Coronary artery (tissue), 2 donors: ENCODE results near the gene EXOC3L4.

Experiments
- DNase-seq: peaks from one replicate; pipeline ENCODE4 v3.0.0-alpha.2; 2017; ENCODE audit warnings: low spot score
- H3K27ac ChIP-seq, 2 donors: fragments of 200-600 bp; sonication (generic); one replicate each; pipeline ENCODE4 v1.5.1; 2016 to 2019
- H3K4me3 ChIP-seq: fragments of 200-600 bp; sonication (generic); 2 replicates; pipeline ENCODE4 v1.5.1; 2016; ENCODE audit warnings: mild to moderate bottlenecking, moderate library complexity
- CTCF ChIP-seq: fragments of 200-600 bp; sonication (generic); IDR thresholded peaks from one replicate; pipeline ENCODE4 v1.5.1; 2019; ENCODE audit warnings: antibody characterized with exemption

Gene EXOC3L4

GRCh38 chr14:103121846-103122584, 27.5 kb downstream of the EXOC3L4 start:
- DNase-seq = peak; percentile 87
- TF ChIP-seq CTCF = no peak
- Histone ChIP-seq H3K27ac (peak overlapping the region; percentile 76 to 94), H3K4me3 (peak overlapping the region; percentile 78)

GRCh38 chr14:103122585-103122946, 28.0 kb downstream of the EXOC3L4 start:
- peak overlapping the region; percentile 78 for H3K4me3 ChIP-seq
- TF ChIP-seq CTCF = no peak
- peak overlapping the region; percentile 76 to 94 for H3K27ac ChIP-seq
- DNase-seq = no peak

GRCh38 chr14:103122947-103123633, 28.6 kb downstream of the EXOC3L4 start, which contains the start of gene TNFAIP2:
Gene TNFAIP2 (plus strand): TSS chr14:103123461. CDS start chr14:103126458, 2,997 bp downstream.
- peak within 1 kb of the TSS; percentile 78 for H3K4me3 ChIP-seq
- peak within 1 kb of the TSS; percentile 76 to 94 for H3K27ac ChIP-seq
- no peak for DNase-seq
- TF ChIP-seq CTCF = no peak

GRCh38 chr14:103123634-103124500, 29.3 kb downstream of the EXOC3L4 start:
- TF ChIP-seq CTCF = no peak
- Histone ChIP-seq H3K27ac (peak overlapping the region; percentile 76 to 94), H3K4me3 (peak overlapping the region; percentile 78)
- DNase-seq = no peak

- Histone ChIP-seq H3K27ac (peak overlapping the region in 1 of 2 donors; percentile 94), H3K4me3 (peak overlapping the region; percentile 78)
- no peak for TF ChIP-seq CTCF
- DNase-seq = no peak
Measured at GRCh38 chr14:103124501-103125001, 30.0 kb downstream of the EXOC3L4 start.

- no peak for DNase-seq
- Histone ChIP-seq H3K27ac (no peak overlapping the region), H3K4me3 (peak overlapping the region; percentile 78)
- TF ChIP-seq CTCF = no peak
Measured at GRCh38 chr14:103125098-103126070, 30.9 kb downstream of the EXOC3L4 start.
